Lower leg skin (tissue), 4 donors: Measurements from ENCODE around the gene COL9A2. TPM values are rescaled to one million over a fixed set of nuclear protein-coding genes. Genes with fewer than 3 reads are reported as not detected.

Experiments used
- DNase-seq, 2 donors: peaks; one replicate each; pipeline ENCODE4 v3.0.0-alpha.2; 2019; ENCODE audit warnings: low spot score in 2 of 2
- H3K4me3 ChIP-seq: fragments of 200-600 bp; sonication (generic); 2 replicates; pipeline ENCODE4 v1.5.1; 2017; ENCODE audit warnings: mild to moderate bottlenecking, low read depth; ENCODE audit not compliant: poor library complexity, severe bottlenecking
- POLR2A ChIP-seq, 2 donors: fragments of 450-650 bp; IDR thresholded peaks; one replicate each; pipeline ENCODE4 v1.6.1; 2016 to 2017; ENCODE audit warnings: antibody characterized with exemption in 2 of 2, mild to moderate bottlenecking in 1 of 2, moderate library complexity in 1 of 2
- WGBS, 2 donors: methylation state at CpG; one replicate each; pipeline ENCODE4 v1.1.5; 2018; 5-methylcytosine and 5-hydroxymethylcytosine counted together
- intact Hi-C: fragments of 100-400 bp; cut with DNase I; formaldehyde crosslinking; loops from one replicate; pipeline ENCODE4 v1.15.0; 2023; ENCODE audit warnings: low total_unique reads
- total RNA-seq, 4 donors: library from RNA; depleted of rRNA; stranded (reverse); fragments of >200 nt; gene quantifications; one replicate each; pipeline ENCODE4 v1.1.0, GENCODE V29; 2016
- TF ChIP-seq, protein P1 (sequence below), 3 donors: fragments of 450-650 bp; IDR thresholded peaks; one replicate each; pipeline ENCODE4 v1.5.1; 2016; ENCODE audit warnings: antibody characterized with exemption in 3 of 3, mild to moderate bottlenecking in 3 of 3, moderate library complexity in 2 of 3

Gene COL9A2
- total RNA-seq, 4 donors from 2014 or later, result 2.4 to 8.7 (median 4.3) TPM

DNA sequence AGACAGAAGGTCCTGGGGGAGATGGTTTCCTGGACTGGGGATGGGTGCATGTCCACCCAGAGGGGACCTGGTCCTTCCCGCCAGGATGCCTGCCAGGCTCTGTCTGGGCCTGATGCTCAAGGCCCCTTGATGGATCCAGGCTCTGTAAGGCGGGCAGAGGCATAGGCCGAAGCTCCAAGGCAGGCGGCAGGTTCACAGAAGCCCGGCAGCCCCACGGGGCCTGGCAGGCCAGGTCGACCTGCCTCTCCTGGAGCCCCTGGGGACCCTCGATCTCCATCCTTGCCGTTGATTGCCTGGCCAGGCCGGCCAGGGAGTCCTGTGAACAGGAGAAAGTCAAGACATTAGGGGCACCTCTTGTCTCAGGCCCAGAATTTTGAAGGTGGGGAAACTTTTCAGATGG lies 16.0 kb downstream of the COL9A2 start:
- H3K4me3 ChIP-seq, result no peak overlapping the region
- 93 to 97% methylated on average over 8 to 10 of the region's 10 CpGs for WGBS, 2 donors
- DNase-seq, result peak in 1 of 2 donors; percentile 60
- no peak for TF ChIP-seq POLR2A (IDR thresholded peaks at IDR 0.05)
- TF ChIP-seq, protein P1, sequence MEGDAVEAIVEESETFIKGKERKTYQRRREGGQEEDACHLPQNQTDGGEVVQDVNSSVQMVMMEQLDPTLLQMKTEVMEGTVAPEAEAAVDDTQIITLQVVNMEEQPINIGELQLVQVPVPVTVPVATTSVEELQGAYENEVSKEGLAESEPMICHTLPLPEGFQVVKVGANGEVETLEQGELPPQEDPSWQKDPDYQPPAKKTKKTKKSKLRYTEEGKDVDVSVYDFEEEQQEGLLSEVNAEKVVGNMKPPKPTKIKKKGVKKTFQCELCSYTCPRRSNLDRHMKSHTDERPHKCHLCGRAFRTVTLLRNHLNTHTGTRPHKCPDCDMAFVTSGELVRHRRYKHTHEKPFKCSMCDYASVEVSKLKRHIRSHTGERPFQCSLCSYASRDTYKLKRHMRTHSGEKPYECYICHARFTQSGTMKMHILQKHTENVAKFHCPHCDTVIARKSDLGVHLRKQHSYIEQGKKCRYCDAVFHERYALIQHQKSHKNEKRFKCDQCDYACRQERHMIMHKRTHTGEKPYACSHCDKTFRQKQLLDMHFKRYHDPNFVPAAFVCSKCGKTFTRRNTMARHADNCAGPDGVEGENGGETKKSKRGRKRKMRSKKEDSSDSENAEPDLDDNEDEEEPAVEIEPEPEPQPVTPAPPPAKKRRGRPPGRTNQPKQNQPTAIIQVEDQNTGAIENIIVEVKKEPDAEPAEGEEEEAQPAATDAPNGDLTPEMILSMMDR (IDR thresholded peaks at IDR 0.05), result no peak
- intact Hi-C loops, result no loop called here

DNA sequence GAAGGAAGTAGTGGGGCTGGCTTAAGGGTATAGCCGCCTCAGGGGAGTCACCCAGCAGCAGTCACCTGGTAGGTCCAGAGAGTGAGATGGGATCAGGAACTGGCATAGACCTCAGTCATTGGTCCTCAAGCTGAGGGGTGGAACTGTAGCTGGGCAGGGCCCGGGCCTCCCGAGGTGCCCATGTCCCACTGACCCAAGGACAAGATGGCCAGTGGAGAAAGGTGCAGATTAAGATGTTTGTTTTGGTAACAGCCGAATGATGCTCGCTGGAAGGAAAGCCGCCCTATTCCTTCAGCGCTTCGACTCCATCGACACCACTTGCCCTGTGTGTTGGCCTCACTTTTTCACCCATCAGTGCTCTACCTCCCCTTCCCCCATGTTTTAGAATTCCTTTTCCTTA lies 16.4 kb downstream of the COL9A2 start:
- no peak overlapping the region for H3K4me3 ChIP-seq
- TF ChIP-seq, protein P1 (IDR thresholded peaks at IDR 0.05), result no peak
- no peak for TF ChIP-seq POLR2A (IDR thresholded peaks at IDR 0.05)
- peak in 1 of 2 donors; percentile 60 for DNase-seq
- intact Hi-C loops, result no loop called here
- 93% methylated on average over 9 of the region's 9 CpGs for WGBS, 2 donors

DNA sequence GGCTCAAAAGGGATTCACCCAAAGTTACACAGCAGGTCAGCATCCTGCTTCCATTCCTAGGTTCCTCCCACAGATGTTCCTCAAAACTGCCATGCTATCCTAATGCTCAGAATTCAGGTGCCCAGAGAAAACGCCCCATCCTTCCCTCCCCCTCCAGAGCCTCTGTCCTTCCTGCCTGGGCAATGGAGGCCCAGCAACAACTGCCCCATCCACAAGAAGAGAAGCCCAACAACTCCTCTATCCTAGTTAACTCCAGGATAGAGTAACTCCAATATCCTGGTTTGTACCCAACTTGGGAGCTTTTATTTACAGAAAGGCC lies 16.9 kb downstream of the COL9A2 start:
- 75 to 87% methylated on average over 1 of the region's 1 CpG for WGBS, 2 donors
- no peak for DNase-seq
- no peak overlapping the region for H3K4me3 ChIP-seq
- intact Hi-C loops, result no loop called here
- TF ChIP-seq POLR2A (IDR thresholded peaks at IDR 0.05), result no peak
- TF ChIP-seq, protein P1 (IDR thresholded peaks at IDR 0.05), result no peak

DNA sequence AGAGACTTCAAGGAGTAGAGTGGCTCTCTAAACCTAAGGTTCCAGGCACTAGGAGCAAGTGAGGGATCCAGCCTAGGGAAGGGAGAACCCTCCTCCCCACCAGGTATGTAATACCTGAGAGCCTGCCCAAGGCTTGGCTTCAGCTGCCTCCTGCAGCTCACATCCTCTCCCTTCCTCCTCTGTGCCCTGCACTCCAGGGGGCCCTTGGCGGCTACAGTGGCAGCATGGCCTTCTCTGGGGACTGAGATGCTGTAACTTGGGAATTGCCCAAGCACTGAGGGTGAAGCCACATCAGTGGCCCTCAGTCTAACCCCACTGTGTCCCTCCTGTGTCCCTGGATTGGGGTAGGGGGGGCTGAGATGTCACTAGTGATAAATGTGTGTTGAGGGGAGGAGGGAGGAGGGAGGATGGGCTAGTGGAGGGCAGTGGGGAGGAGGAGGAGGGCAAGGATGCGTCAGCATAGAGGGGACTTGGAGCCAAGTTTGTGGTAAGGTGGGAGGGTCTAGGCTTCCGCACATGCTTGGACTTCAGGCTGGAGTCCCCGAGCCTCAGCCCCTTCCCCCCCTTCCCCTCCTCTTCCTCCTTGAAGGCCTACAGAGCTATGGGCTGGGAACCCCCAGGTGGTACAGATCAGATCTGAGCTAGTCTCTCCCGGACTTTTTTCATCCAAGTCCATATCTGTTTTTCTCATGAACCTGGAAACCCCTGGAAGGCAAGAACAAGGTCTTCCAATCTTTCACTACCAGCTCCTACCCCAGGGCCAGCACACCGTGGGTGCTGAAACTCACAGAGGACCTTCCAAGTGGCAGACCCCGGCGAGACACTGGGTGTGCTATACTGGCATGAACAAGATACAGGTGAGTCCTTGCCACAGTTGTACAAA lies 17.5 kb downstream of the COL9A2 start:
- TF ChIP-seq POLR2A (IDR thresholded peaks at IDR 0.05), result no peak
- TF ChIP-seq, protein P1 (IDR thresholded peaks at IDR 0.05), result no peak
- H3K4me3 ChIP-seq, result no peak overlapping the region
- peak in 1 of 2 donors; percentile 58 for DNase-seq
- intact Hi-C loops, result no loop called here
- WGBS, 2 donors, result 62 to 68% methylated on average over 8 of the region's 8 CpGs

DNA sequence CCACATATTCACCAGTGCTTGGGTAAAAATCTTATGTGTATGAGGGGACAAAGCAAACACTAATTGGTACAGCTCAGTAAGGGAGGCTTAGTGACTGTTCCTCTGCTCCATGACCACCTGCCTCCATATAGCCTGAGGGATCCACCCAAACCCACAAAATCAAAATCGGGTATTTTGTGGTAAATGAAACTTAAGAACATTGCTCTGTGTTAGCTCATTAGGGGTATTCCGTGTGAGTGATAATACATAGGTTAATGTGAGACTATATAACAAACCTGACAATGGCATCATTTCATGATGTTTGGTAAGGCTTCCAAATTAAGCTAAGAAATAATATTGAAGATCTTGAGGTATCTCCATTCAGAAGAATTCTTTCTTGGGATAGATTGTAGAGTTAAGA lies 25.8 kb downstream of the COL9A2 start:
- 89 to 90% methylated on average over 2 of the region's 2 CpGs for WGBS, 2 donors
- H3K4me3 ChIP-seq, result no peak overlapping the region

More for the DNA sequence above, 25.8 kb downstream of the COL9A2 start:
- intact Hi-C loops, result no loop called here
- no peak for DNase-seq
- TF ChIP-seq, protein P1 (IDR thresholded peaks at IDR 0.05), result no peak
- TF ChIP-seq POLR2A (IDR thresholded peaks at IDR 0.05), result no peak
